Pancreas (tissue), 10 donors: ENCODE measurements around the gene CRIP3. TPM values are rescaled to one million over a fixed set of nuclear protein-coding genes. Genes with fewer than 3 reads are reported as not detected.

Source experiments
- ATAC-seq, 4 donors: fragments of 200-7000 bp; cut with Tn5 transposase; one replicate each; pipeline versions ENCODE4 v1.8.0 to v1.9.1; 2020; ENCODE audit warnings: mild to moderate bottlenecking in 4 of 4, moderate library complexity in 4 of 4
- DNase-seq, 6 donors: peaks; one replicate each; pipeline ENCODE4 v3.0.0-alpha.2; 2020
- FAIRE-seq: peaks from 2 replicates; lab custom pipeline; 2012; peaks lifted over from hg19 to GRCh38; lab: Jason Lieb, UNC
- H3K27ac ChIP-seq, 4 donors: fragments of 200-600 bp; sonication (generic); 1 replicate in 3 of 4; 2 replicates in 1 of 4; pipeline versions ENCODE4 v1.5.0 to v1.8.0; 2020
- H3K27me3 ChIP-seq, 4 donors: fragments of 200-600 bp; one replicate each; pipeline ENCODE4 v1.8.0; 2021
- H3K36me3 ChIP-seq, 3 donors: fragments of 200-600 bp; sonication (generic) in 1 of 3; one replicate each; pipeline versions ENCODE4 v1.5.0 to v1.8.0; 2020 to 2021
- H3K4me1 ChIP-seq, 3 donors: fragments of 200-600 bp; one replicate each; pipeline ENCODE4 v1.8.0; 2021
- H3K4me3 ChIP-seq, 4 donors: fragments of 200-600 bp; sonication (generic) in 2 of 4; one replicate each; pipeline versions ENCODE4 v1.5.0 to v1.8.0; 2020 to 2021
- H3K9me3 ChIP-seq, 4 donors: fragments of 200-600 bp; one replicate each; pipeline ENCODE4 v1.8.0; 2021
- WGBS, 2 donors: extraction: QIAGEN DNeasy Blood & Tissue Kit; methylation state at CpG; one replicate each; pipeline ENCODE4 v1.1.7; 2013; 5-methylcytosine and 5-hydroxymethylcytosine counted together
- intact Hi-C, 3 donors: fragments of 100-400 bp; cut with DNase I; formaldehyde crosslinking; loops; one replicate each; pipeline versions ENCODE4 v1.11.1 to v1.14.2; 2022
- polyA plus RNA-seq, 2 donors: library from polyadenylated mRNA; stranded (reverse); fragments of 200-250 nt; gene quantifications; one replicate each; pipeline ENCODE4 v1.2.3, GENCODE V29; 2013
- total RNA-seq, 6 donors: library from RNA; stranded (reverse); fragmentation: NEBNext Ultra II Directional in 4 of 6; extraction: Animal tissue kit (Norgen Biotek cat#: 25700) in 4 of 6; gene quantifications; one replicate each; pipeline versions ENCODE4 v1.2.1 to v1.2.4, GENCODE V29; 2021 to 2023
- TF ChIP-seq, protein P1 (sequence below), 4 donors: fragments of 200-600 bp; sonication (generic) in 3 of 4; IDR thresholded peaks; one replicate each; pipeline versions ENCODE4 v1.5.0 to v1.8.0; 2021; ENCODE audit warnings: antibody characterized with exemption in 4 of 4
- donor health status: healthy with polysubstance abuse.
- donor health status: DM: no; HTN: no; CAD: no; lungs with moderate emphysema.
- donor health status: DM: no; HTN: no; CAD: no.
- donor health status: control.
- donor health status: control.
- donor health status: Bipolar disorder and iron deficiency.
- donor health status: DM: yes; HTN: yes; CAD: no.
- donor health status: DM: no; HTN: no; CAD: no.
- donor health status: DM: no; HTN: no; CAD: no.
- donor health status: DM: yes; HTN: yes; CAD: no.

The CRIP3 gene
- total and polyA plus RNA-seq, 8 donors: 0.46 to 9.7 (median 2.0) TPM

DNA sequence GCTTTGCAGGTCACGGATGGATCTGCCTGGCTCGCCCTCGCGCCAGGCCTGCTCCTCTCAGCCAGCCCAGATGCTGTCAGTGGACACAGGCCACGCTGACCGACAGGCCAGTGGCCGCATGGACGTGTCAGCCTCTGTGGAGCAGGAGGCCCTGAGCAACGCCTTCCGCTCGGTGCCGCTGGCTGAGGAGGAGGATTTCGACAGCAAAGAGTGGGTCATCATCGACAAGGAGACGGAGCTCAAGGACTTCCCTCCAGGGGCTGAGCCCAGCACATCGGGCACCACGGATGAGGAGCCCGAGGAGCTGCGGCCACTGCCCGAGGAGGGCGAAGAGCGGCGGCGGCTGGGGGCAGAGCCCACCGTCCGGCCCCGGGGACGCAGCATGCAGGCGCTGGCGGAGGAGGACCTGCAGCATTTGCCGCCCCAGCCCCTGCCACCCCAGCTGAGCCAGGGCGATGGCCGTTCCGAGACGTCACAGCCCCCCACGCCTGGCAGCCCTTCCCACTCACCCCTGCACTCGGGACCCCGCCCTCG lies 45.8 kb downstream of the CRIP3 start:
- Histone ChIP-seq H3K4me1 (peaks cover 0 to 11% (median 3%) of the 10 kb centered on the region in 3 donors), H3K36me3 (no peaks in the 10 kb centered on the region), H3K27ac (no peak overlapping the region), H3K9me3 (no peaks in the 10 kb centered on the region), H3K4me3 (no peak overlapping the region), H3K27me3 (no peaks in the 10 kb centered on the region)
- TF ChIP-seq, protein P1, sequence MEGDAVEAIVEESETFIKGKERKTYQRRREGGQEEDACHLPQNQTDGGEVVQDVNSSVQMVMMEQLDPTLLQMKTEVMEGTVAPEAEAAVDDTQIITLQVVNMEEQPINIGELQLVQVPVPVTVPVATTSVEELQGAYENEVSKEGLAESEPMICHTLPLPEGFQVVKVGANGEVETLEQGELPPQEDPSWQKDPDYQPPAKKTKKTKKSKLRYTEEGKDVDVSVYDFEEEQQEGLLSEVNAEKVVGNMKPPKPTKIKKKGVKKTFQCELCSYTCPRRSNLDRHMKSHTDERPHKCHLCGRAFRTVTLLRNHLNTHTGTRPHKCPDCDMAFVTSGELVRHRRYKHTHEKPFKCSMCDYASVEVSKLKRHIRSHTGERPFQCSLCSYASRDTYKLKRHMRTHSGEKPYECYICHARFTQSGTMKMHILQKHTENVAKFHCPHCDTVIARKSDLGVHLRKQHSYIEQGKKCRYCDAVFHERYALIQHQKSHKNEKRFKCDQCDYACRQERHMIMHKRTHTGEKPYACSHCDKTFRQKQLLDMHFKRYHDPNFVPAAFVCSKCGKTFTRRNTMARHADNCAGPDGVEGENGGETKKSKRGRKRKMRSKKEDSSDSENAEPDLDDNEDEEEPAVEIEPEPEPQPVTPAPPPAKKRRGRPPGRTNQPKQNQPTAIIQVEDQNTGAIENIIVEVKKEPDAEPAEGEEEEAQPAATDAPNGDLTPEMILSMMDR (IDR thresholded peaks at IDR 0.05): no peak
- WGBS, 2 donors: 73 to 81% methylated on average over 39 of the region's 39 CpGs
- FAIRE-seq (no peak), DNase-seq (peak in 2 of 6 donors; percentile 30 to 76), ATAC-seq (no peak)
- intact Hi-C loops: loop anchor here in 1 of 3 donors (5.0 kb wide), 1 partner anchor 94 kb away; no protein-coding TSS in a partner anchor

DNA sequence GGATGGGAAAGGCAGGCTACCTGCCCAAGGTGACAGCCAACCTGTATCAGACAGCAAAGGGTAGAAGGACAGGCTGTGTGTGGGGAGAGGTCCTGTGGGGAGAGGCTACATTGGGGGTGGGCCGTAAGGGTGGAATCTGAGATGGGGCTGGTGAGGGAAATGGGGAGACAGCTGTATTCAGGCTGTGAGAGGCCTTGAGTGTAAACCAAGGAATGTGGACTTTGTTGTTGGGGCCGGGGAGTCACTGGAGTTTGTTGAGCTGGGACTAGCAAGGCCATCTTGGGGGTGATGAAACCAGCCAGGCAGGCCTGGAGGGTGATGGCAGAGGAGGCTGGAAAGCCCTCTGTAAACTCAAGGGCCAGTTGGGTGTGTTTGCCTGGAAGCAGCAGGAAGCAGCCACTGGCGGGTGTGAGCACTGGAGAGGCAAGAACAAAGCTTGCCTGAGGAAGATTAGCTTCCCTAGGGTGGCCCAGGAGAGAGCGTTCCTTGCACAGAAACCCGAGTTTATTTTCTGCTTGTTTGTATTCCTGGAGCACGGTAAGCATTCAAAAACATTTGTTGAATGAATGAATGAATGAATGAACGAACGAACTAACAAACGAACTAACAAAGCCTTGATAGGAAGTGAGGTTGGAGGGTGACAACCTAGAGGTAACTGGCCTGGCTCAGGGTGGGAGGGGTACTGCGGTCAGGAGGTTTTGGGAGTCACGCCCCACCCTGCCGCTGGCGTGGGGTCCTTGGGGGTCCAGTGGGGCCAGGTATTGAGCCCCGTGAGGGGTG lies 46.4 kb downstream of the CRIP3 start:
- intact Hi-C loops: loop anchor here in 1 of 3 donors (5.0 kb wide), 1 partner anchor 95 kb away; no protein-coding TSS in a partner anchor
- no peak for FAIRE-seq
- DNase-seq: peak in 1 of 6 donors; percentile 12
- TF ChIP-seq, protein P1 (IDR thresholded peaks at IDR 0.05): no peak
- ATAC-seq: no peak
- Histone ChIP-seq H3K27me3 (no peaks in the 10 kb centered on the region), H3K27ac (no peak overlapping the region), H3K4me1 (peaks cover 0 to 7% (median 0%) of the 10 kb centered on the region in 3 donors), H3K9me3 (no peaks in the 10 kb centered on the region), H3K4me3 (no peak overlapping the region), H3K36me3 (no peaks in the 10 kb centered on the region)
- 71 to 79% methylated on average over 14 of the region's 14 CpGs for WGBS, 2 donors

DNA sequence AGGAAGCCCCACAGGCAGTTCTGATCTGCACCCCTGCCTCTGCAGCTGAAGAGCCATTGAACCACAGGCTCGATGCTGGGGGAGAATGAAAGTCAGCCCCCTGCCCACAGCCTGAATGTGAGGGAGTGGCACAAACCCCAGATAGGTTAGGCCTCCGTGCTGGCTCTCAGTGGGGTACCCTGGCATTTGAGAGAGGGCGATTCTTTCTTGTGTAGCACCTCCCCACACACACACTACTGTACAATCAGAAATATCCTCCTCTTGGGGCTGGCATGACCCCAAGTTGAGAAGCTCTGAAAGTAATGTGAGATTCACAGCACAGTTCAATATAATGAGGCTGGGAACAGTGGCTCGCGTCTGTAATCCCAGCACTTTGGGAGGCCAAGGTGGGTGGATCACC lies 47.4 kb downstream of the CRIP3 start:
- 72 to 86% methylated on average over 5 of the region's 5 CpGs for WGBS, 2 donors
- Histone ChIP-seq H3K9me3 (no peaks in the 10 kb centered on the region), H3K36me3 (no peaks in the 10 kb centered on the region), H3K4me3 (no peak overlapping the region), H3K4me1 (peaks cover 0 to 7% (median 0%) of the 10 kb centered on the region in 3 donors), H3K27ac (no peak overlapping the region), H3K27me3 (no peaks in the 10 kb centered on the region)
- DNase-seq: peak in 1 of 6 donors; percentile 11
- intact Hi-C loops: loop anchor here in 1 of 3 donors (5.0 kb wide), 1 partner anchor 96 kb away; no protein-coding TSS in a partner anchor
- TF ChIP-seq, protein P1 (IDR thresholded peaks at IDR 0.05): no peak
- ATAC-seq: no peak
- FAIRE-seq: no peak

DNA sequence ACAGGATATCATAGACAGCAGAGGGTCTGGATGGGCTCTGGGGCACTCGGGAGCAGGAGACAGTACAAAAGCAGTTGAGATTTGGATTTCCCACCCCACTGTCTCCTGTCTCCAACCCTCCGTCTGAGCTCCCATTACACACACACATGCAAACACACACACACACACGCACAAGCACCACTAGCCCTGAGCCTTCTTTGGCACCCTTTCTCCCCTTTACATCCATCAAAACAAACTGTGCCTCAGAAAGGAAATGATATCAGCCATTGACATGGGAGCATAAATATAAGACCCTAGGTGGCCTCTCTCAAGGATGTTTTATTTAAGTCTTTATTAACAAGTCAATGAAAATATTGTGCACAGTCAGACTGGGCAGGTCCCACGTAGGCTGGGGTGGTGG lies 47.8 kb downstream of the CRIP3 start:
- no peaks in the 10 kb centered on the region for H3K36me3 ChIP-seq
- no peak for FAIRE-seq
- H3K27me3 ChIP-seq: no peaks in the 10 kb centered on the region
- TF ChIP-seq, protein P1 (IDR thresholded peaks at IDR 0.05): no peak
- H3K4me3 ChIP-seq: no peak overlapping the region
- no peak for ATAC-seq
- intact Hi-C loops: loop anchor here in 1 of 3 donors (5.0 kb wide), 1 partner anchor 97 kb away; no protein-coding TSS in a partner anchor
- WGBS, 2 donors: 83 to 86% methylated on average over 4 of the region's 4 CpGs
- no peak overlapping the region for H3K27ac ChIP-seq
- no peaks in the 10 kb centered on the region for H3K9me3 ChIP-seq
- peaks cover 0 to 7% (median 0%) of the 10 kb centered on the region in 3 donors for H3K4me1 ChIP-seq
- DNase-seq: no peak
